ENCODE results near the gene IBTK.

GRCh38 chr6:82208913-82209312 is 38.6 kb downstream of the IBTK start:
- TF ChIP-seq CTCF (conservative IDR thresholded peaks at IDR 0.05) = no peak
- TF ChIP-seq EZH2 (IDR thresholded peaks at IDR 0.05; ENCODE audit: low read depth) = no peak
